Natural killer cell treated with Interleukin-12 subunit alpha and Interleukin-12 subunit beta and Interleukin-15 and Interleukin-18, amount 100 ng/mL, for 72 hours (primary cell): ENCODE results near the gene MAGI1. TPM values are rescaled to one million over a fixed set of nuclear protein-coding genes. Genes with fewer than 3 reads are reported as not detected.

Source experiments
- ATAC-seq, 2 donors: fragments of 150-1000 bp; cut with Tn5 transposase in 1 of 2; sonication (Bioruptor Pico), chemical (Tn5 transposase) in 1 of 2; 2 replicates each; pipeline ENCODE4 v1.10.0; 2021
- DNase-seq: peaks from one replicate; pipeline ENCODE4 v3.0.0; 2022; ENCODE audit warnings: low spot score
- H3K27ac Mint-ChIP-seq, 2 donors: 1 replicate in 1 of 2; 2 replicates in 1 of 2; pipeline ENCODE4 v1.8.0; 2022; ENCODE audit warnings: mixed read lengths in 2 of 2, mild to moderate bottlenecking in 1 of 2, moderate library complexity in 1 of 2
- H3K27me3 Mint-ChIP-seq, 2 donors: 1 replicate in 1 of 2; 2 replicates in 1 of 2; pipeline ENCODE4 v1.8.0; 2022; ENCODE audit warnings: mixed read lengths in 2 of 2
- H3K36me3 Mint-ChIP-seq: one replicate; pipeline ENCODE4 v1.8.0; 2022; ENCODE audit warnings: mixed read lengths
- H3K4me1 Mint-ChIP-seq, 2 donors: 1 replicate in 1 of 2; 2 replicates in 1 of 2; pipeline ENCODE4 v1.8.0; 2022; ENCODE audit warnings: low read depth in 2 of 2, mixed read lengths in 2 of 2, mild to moderate bottlenecking in 1 of 2
- H3K4me3 Mint-ChIP-seq: one replicate; pipeline ENCODE4 v1.8.0; 2022; ENCODE audit warnings: mixed read lengths
- H3K9me3 Mint-ChIP-seq: 2 replicates; pipeline ENCODE4 v1.8.0; 2022; ENCODE audit warnings: mixed read lengths
- total RNA-seq, 2 donors: library from RNA; stranded (reverse); gene quantifications; one replicate each; pipeline ENCODE4 v1.2.3, GENCODE V29; 2022

Gene MAGI1
- total RNA-seq, 2 donors from 2014 or later, result not detected

GRCh38 chr3:65377637-65378036 is 661.1 kb downstream of the MAGI1 start:
- H3K27ac Mint-ChIP-seq, result no peak overlapping the region
- H3K9me3 Mint-ChIP-seq, result peaks cover 12% of the 10 kb centered on the region
- ATAC-seq (no peak), DNase-seq (no peak)
- no peaks in the 10 kb centered on the region for H3K27me3 Mint-ChIP-seq
- H3K4me3 Mint-ChIP-seq, result no peak overlapping the region
- no peaks in the 10 kb centered on the region for H3K36me3 Mint-ChIP-seq
- no peaks in the 10 kb centered on the region for H3K4me1 Mint-ChIP-seq

DNA sequence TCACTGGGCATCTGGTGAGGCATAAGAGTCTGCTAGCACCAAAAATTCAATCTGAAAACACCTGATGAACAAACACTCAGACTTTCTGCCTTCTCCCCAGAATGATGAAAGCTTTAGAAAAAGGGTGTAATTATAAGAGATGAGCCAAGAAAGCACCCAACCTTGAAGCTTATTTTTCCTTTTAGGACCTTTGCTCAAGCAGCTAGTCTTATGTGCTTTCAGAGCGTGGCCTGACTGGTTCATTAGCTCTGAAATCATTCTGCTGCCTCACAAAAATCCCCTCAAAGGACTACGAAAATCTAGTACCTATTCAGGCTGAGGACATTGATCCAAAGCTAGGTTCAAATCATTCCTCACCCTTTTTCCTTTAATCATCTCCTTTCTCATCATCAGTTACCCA is 662.3 kb downstream of the MAGI1 start:
- Mint-ChIP-seq H3K9me3 (peaks cover 15% of the 10 kb centered on the region), H3K27me3 (no peaks in the 10 kb centered on the region), H3K4me1 (no peaks in the 10 kb centered on the region), H3K27ac (no peak overlapping the region), H3K36me3 (no peaks in the 10 kb centered on the region), H3K4me3 (no peak overlapping the region)
- DNase-seq (no peak), ATAC-seq (no peak)

- no peak for DNase-seq
- Mint-ChIP-seq H3K4me3 (no peak overlapping the region), H3K36me3 (no peaks in the 10 kb centered on the region), H3K27ac (no peak overlapping the region), H3K27me3 (no peaks in the 10 kb centered on the region), H3K9me3 (peaks cover 19% of the 10 kb centered on the region), H3K4me1 (no peaks in the 10 kb centered on the region)
- no peak for ATAC-seq
Measured at GRCh38 chr3:65371053-65371452, 667.7 kb downstream of the MAGI1 start.

- ATAC-seq, result no peak
Measured at GRCh38 chr3:65368866-65369265, 669.9 kb downstream of the MAGI1 start.

GRCh38 chr3:65362688-65363087 is 676.0 kb downstream of the MAGI1 start:
- Mint-ChIP-seq H3K36me3 (no peaks in the 10 kb centered on the region), H3K4me3 (no peak overlapping the region), H3K9me3 (peaks cover 13% of the 10 kb centered on the region), H3K27ac (no peak overlapping the region), H3K4me1 (no peaks in the 10 kb centered on the region), H3K27me3 (no peaks in the 10 kb centered on the region)
- no peak for DNase-seq
- ATAC-seq, result no peak

More at GRCh38 chr3:65368866-65369265, 669.9 kb downstream of the MAGI1 start:
- Mint-ChIP-seq H3K4me3 (no peak overlapping the region), H3K36me3 (no peaks in the 10 kb centered on the region), H3K9me3 (peaks cover 16% of the 10 kb centered on the region), H3K27me3 (no peaks in the 10 kb centered on the region), H3K27ac (no peak overlapping the region), H3K4me1 (no peaks in the 10 kb centered on the region)
- DNase-seq, result no peak

GRCh38 chr3:65361448-65361847 is 677.3 kb downstream of the MAGI1 start:
- Mint-ChIP-seq H3K9me3 (peaks cover 13% of the 10 kb centered on the region), H3K27me3 (peaks cover 5 to 7% of the 10 kb centered on the region in 2 donors), H3K4me1 (no peaks in the 10 kb centered on the region), H3K27ac (no peak overlapping the region), H3K4me3 (no peak overlapping the region), H3K36me3 (no peaks in the 10 kb centered on the region)
- ATAC-seq (no peak), DNase-seq (no peak)

DNA sequence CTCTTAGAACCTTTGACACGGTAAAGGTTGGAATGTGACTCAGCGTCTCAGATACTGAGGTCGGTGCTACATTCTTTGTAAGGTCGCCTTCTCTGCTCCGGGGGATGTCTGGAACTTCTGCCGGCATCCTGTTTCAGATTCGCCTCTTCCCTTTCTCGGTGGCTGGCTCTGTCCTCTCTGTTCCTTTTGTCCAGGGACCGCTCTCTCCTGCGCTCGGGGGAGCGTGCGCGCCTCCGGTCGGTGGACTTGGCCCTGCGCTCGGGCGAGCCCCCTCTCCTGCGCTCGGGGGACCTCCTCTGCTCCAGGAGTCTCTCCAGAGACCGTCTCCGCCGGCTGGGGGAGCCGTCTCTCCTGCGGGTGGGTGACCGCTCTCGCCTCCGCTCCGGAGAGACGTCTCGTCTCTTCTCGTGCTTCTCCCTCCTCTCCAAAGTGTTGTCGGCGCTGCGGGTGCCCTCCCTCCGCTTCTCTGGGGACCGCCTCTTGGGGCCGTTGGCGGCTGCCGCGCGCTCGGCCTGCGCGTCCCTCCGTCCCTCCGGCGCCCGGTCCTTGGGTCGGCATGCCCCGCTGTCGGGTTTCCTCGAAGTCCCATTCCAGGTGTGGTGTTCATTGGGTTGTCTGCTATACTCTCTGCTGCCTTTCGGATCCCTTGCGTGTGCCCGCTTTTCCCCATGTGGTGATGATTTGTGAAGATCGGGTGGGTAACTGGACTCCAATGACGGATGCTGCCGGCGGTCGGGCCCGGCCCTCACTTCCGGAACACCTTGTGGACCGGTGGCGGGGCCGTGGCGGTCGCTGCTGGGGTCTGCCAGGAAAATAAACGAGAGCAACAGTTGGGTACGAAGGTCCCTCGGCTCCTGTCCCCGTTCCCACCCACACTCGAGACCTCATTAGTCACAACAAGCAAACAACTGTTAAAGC is 682.1 kb downstream of the MAGI1 start:
- Mint-ChIP-seq H3K4me3 (no peak overlapping the region), H3K36me3 (no peaks in the 10 kb centered on the region), H3K4me1 (no peaks in the 10 kb centered on the region), H3K27me3 (peaks cover 7 to 11% of the 10 kb centered on the region in 2 donors), H3K27ac (no peak overlapping the region), H3K9me3 (peaks cover 10% of the 10 kb centered on the region)
- DNase-seq (no peak), ATAC-seq (no peak)

DNA sequence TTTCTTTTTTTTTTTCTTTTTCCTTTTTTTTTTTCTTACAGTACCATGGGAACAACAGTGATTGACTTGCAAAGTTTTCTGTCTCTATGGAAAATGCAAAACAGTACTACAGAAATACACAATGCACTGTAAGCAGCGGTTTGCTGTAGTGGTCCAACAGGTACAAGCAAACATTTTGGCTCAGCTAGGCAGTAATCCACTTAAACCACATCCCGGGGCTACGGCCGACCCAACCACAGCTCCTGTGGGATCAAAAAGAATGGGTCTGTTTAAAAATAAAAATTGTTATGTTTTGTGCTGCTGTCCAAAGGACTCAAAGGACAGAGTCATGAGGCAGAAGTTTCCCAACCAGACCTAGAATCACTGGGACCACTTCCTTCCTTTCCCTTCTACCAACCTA is 683.8 kb downstream of the MAGI1 start:
- Mint-ChIP-seq H3K4me1 (no peaks in the 10 kb centered on the region), H3K36me3 (no peaks in the 10 kb centered on the region), H3K27ac (no peak overlapping the region), H3K9me3 (peaks cover 10% of the 10 kb centered on the region), H3K4me3 (no peak overlapping the region), H3K27me3 (peaks cover 7 to 11% of the 10 kb centered on the region in 2 donors)
- ATAC-seq (no peak), DNase-seq (no peak)

- Mint-ChIP-seq H3K4me3 (no peak overlapping the region), H3K36me3 (no peaks in the 10 kb centered on the region), H3K27me3 (peaks cover 7 to 11% of the 10 kb centered on the region in 2 donors), H3K4me1 (no peaks in the 10 kb centered on the region), H3K9me3 (peaks cover 3% of the 10 kb centered on the region), H3K27ac (no peak overlapping the region)
- DNase-seq, result no peak
- no peak for ATAC-seq
Measured at GRCh38 chr3:65352951-65353350, 685.8 kb downstream of the MAGI1 start.

DNA sequence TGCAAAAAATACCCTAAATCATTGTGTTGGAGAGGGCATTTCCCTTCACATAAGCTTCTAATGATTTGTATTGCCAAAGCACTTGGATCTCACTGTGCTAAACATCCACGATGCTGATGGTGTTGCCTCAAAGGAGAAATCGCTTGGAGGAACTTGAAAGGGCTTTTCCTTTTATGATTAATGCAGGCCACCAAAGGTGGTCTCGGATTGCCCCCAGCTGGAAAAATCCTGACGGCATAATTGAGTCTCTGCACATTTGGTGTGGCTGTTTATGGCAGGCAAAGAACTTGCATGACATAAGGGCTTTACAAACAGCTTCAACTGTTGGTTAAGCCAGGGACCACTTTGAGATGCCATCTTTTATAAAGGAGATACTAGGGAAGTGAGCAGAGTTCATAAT is 687.0 kb downstream of the MAGI1 start:
- H3K4me3 Mint-ChIP-seq, result no peak overlapping the region
- peaks cover 7% of the 10 kb centered on the region for H3K9me3 Mint-ChIP-seq
- H3K27ac Mint-ChIP-seq, result no peak overlapping the region
- ATAC-seq (no peak), DNase-seq (no peak)
- H3K4me1 Mint-ChIP-seq, result no peaks in the 10 kb centered on the region
- H3K36me3 Mint-ChIP-seq, result no peaks in the 10 kb centered on the region
- peaks cover 2 to 7% of the 10 kb centered on the region in 2 donors for H3K27me3 Mint-ChIP-seq

- no peaks in the 10 kb centered on the region for H3K4me1 Mint-ChIP-seq
- no peak for DNase-seq
- peaks cover 0 to 6% of the 10 kb centered on the region in 2 donors for H3K27me3 Mint-ChIP-seq
- ATAC-seq, result no peak
- H3K36me3 Mint-ChIP-seq, result no peaks in the 10 kb centered on the region
- peaks cover 7% of the 10 kb centered on the region for H3K9me3 Mint-ChIP-seq
- no peak overlapping the region for H3K4me3 Mint-ChIP-seq
- no peak overlapping the region for H3K27ac Mint-ChIP-seq
Measured at GRCh38 chr3:65350801-65351476, 687.8 kb downstream of the MAGI1 start.

GRCh38 chr3:65348398-65348995 is 690.2 kb downstream of the MAGI1 start:
- H3K4me1 Mint-ChIP-seq, result no peaks in the 10 kb centered on the region
- H3K27me3 Mint-ChIP-seq, result no peaks in the 10 kb centered on the region
- no peak overlapping the region for H3K27ac Mint-ChIP-seq
- H3K4me3 Mint-ChIP-seq, result no peak overlapping the region
- ATAC-seq (no peak), DNase-seq (no peak)
- H3K36me3 Mint-ChIP-seq, result no peaks in the 10 kb centered on the region
- H3K9me3 Mint-ChIP-seq, result peaks cover 9% of the 10 kb centered on the region

GRCh38 chr3:65347166-65347565 is 691.6 kb downstream of the MAGI1 start:
- peaks cover 9% of the 10 kb centered on the region for H3K9me3 Mint-ChIP-seq
- H3K36me3 Mint-ChIP-seq, result no peaks in the 10 kb centered on the region
- ATAC-seq (no peak), DNase-seq (no peak)
- H3K4me1 Mint-ChIP-seq, result no peaks in the 10 kb centered on the region
- H3K4me3 Mint-ChIP-seq, result no peak overlapping the region
- no peak overlapping the region for H3K27ac Mint-ChIP-seq
- no peaks in the 10 kb centered on the region for H3K27me3 Mint-ChIP-seq

DNA sequence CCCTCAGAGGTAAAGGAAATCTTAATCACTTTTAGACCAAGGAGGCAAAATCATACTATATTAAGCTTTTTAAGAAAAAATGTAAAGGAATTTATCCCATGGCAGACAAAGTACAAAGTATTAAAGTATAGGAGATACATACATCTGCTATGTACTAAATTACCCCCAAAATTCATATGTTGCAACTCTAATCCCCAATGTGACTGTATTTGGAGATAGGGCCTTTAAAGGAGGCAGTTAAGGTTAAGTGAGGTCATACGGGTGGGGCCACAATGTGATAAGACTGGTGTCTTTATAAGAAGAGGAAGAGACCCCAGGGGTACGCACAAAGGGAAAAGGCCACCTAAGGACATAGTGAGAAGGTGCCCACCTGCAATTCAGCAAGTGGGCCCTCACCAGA is 693.9 kb downstream of the MAGI1 start:
- Mint-ChIP-seq H3K27me3 (no peaks in the 10 kb centered on the region), H3K27ac (no peak overlapping the region), H3K36me3 (no peaks in the 10 kb centered on the region), H3K9me3 (peaks cover 12% of the 10 kb centered on the region), H3K4me1 (no peaks in the 10 kb centered on the region), H3K4me3 (no peak overlapping the region)
- ATAC-seq (no peak), DNase-seq (no peak)
